Keratinocyte (primary cell): ENCODE results near the gene UBA52.
"Not testable (repeated sequence)": the region's sequence is repeated elsewhere in the genome, so short reads cannot be mapped to it uniquely, and the experiment has no call there.

Experiments used
- EZH2 ChIP-seq: IDR thresholded peaks from one replicate; pipeline ENCODE4 v1.6.1; 2012; ENCODE audit warnings: inconsistent platforms, mild to moderate bottlenecking, low read length, moderate library complexity
- TF ChIP-seq, protein P1 (sequence below), 3 experiments: IDR thresholded peaks in 1 of 3; conservative IDR thresholded peaks in 1 of 3; optimal IDR thresholded peaks in 1 of 3; 2 replicates in 2 of 3; 3 replicates in 1 of 3; pipeline versions ENCODE3 to v1.5.1; 2011; ENCODE audit warnings: low read length in 3 of 3, mild to moderate bottlenecking in 3 of 3, moderate library complexity in 2 of 3, control low read depth in 1 of 3, inconsistent platforms in 1 of 3; ENCODE audit not compliant: insufficient read depth in 2 of 3; ENCODE audit errors: extremely low read depth in 1 of 3

DNA sequence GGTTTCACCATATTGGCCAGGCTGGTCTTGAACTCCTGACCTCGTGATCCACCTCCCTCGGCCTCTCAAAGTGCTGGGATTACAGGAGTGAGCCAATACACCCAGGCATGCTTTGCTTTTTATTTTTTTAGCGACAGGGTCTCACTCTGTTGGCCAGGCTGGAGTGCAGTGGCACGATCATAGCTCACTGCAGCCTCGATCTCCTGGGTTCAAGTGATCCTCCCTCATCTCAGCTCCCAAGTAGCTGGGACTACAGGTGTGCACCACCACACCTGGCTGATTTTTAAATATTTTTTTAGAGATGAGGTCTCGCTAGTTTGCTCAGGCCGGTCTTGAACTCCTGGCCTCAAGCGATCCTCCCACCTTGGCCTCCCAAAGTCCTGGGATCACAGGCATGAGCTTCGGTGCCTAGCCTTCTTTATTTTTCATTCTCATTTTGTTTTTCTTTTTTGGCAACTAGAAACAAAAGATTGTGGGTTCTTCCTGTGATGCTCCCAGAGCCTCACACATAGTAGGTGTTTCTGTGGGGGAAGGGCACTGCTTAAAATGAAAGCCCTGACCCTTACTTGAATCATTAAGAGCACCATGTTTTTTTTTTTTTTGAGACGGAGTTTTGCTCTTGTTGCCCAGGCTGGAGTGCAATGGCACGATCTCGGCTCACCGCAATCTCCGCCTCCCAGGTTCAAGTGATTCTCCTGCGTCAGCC, 29.2 kb downstream of the UBA52 start:
- TF ChIP-seq, protein P1, sequence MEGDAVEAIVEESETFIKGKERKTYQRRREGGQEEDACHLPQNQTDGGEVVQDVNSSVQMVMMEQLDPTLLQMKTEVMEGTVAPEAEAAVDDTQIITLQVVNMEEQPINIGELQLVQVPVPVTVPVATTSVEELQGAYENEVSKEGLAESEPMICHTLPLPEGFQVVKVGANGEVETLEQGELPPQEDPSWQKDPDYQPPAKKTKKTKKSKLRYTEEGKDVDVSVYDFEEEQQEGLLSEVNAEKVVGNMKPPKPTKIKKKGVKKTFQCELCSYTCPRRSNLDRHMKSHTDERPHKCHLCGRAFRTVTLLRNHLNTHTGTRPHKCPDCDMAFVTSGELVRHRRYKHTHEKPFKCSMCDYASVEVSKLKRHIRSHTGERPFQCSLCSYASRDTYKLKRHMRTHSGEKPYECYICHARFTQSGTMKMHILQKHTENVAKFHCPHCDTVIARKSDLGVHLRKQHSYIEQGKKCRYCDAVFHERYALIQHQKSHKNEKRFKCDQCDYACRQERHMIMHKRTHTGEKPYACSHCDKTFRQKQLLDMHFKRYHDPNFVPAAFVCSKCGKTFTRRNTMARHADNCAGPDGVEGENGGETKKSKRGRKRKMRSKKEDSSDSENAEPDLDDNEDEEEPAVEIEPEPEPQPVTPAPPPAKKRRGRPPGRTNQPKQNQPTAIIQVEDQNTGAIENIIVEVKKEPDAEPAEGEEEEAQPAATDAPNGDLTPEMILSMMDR (optimal IDR thresholded peaks at IDR 0.05 in 1 of 3, IDR thresholded peaks at IDR 0.05 in 1 of 3, conservative IDR thresholded peaks at IDR 0.05 in 1 of 3; ENCODE audit: extremely low read depth in 1 of 3, insufficient read depth in 2 of 3, low read length in 3 of 3) = not testable (repeated sequence)
- TF ChIP-seq EZH2 = not testable (repeated sequence)
